Effector memory CD8-positive, alpha-beta T cell (primary cell): ENCODE data around the gene MCU.
"Not testable (repeated sequence)": the region's sequence is repeated elsewhere in the genome, so short reads cannot be mapped to it uniquely, and the experiment has no call there.

ENCODE experiments used
- ATAC-seq: fragments of 150-1000 bp; cut with Tn5 transposase; replicated peaks from 2 replicates; pipeline ENCODE4 v1.10.0; 2021; ENCODE audit warnings: mild to moderate bottlenecking, moderate library complexity
- DNase-seq, 3 experiments: peaks; one replicate each; pipeline ENCODE4 v3.0.0; 2021
- H3K27ac Mint-ChIP-seq, 2 donors: one replicate each; pipeline ENCODE4 v1.8.0; 2022; ENCODE audit warnings: mild to moderate bottlenecking in 2 of 2, mixed read lengths in 2 of 2, moderate library complexity in 2 of 2
- H3K27me3 Mint-ChIP-seq, 2 donors: one replicate each; pipeline ENCODE4 v1.8.0; 2022; ENCODE audit warnings: mixed read lengths in 2 of 2
- H3K36me3 Mint-ChIP-seq: one replicate; pipeline ENCODE4 v1.8.0; 2022; ENCODE audit warnings: mild to moderate bottlenecking, moderate library complexity, mixed read lengths; ENCODE audit not compliant: insufficient read depth
- H3K4me1 Mint-ChIP-seq, 2 donors: one replicate each; pipeline ENCODE4 v1.8.0; 2022; ENCODE audit warnings: low read depth in 2 of 2, mixed read lengths in 2 of 2
- H3K4me3 Mint-ChIP-seq, 2 donors: one replicate each; pipeline ENCODE4 v1.8.0; 2022; ENCODE audit warnings: mild to moderate bottlenecking in 2 of 2, mixed read lengths in 2 of 2, moderate library complexity in 2 of 2
- H3K9me3 Mint-ChIP-seq, 2 donors: one replicate each; pipeline ENCODE4 v1.8.0; 2022; ENCODE audit warnings: mixed read lengths in 2 of 2

MCU gene

DNA sequence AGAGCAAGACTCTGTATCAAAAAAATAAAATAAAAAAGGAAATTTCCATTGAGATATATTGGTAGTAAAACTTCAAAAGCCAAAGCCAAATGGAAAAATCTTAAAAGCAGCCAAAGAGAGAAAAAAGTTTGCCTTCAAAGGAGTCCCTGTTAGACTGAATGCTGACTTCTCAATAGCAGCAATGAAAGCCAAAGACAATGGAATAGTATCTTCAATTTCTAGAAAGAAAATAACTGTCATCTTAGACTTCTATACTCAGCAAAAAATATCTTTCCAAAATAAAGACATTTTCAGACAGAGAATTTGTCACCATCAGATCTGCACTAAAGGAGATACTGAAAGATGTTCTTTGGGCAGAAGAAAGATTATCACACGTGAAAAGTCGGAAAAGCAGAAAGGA, 187.3 kb downstream of the MCU start:
- Mint-ChIP-seq H3K4me1 (no peaks in the 10 kb centered on the region), H3K27me3 (no peaks in the 10 kb centered on the region), H3K9me3 (no peaks in the 10 kb centered on the region), H3K36me3 (peaks cover under 1% of the 10 kb centered on the region), H3K27ac (no peak overlapping the region), H3K4me3 (no peak overlapping the region)
- ATAC-seq (no peak), DNase-seq (no peak)

DNA sequence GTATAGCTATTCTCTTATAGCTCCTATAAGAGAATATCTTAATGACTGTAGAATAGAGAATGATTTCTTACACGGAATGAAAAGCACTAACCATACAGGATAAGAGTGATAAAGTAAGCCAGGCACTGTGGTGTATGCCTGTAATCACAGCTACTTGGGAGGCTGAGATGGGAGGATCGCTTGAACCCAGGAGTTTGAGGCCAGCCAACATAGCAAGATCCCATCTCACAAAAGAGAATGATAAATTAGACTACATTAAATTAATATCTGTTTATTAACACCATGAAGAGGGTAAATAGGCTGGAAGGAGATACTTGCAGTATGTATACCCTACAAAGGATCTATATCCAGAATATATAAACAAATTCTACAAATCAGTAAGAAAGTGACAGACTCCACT, 189.3 kb downstream of the MCU start:
- no peaks in the 10 kb centered on the region for H3K4me1 Mint-ChIP-seq
- no peaks in the 10 kb centered on the region for H3K9me3 Mint-ChIP-seq
- H3K4me3 Mint-ChIP-seq: no peak overlapping the region
- no peak overlapping the region for H3K27ac Mint-ChIP-seq
- H3K27me3 Mint-ChIP-seq: no peaks in the 10 kb centered on the region
- H3K36me3 Mint-ChIP-seq: peaks cover 5% of the 10 kb centered on the region
- ATAC-seq: no peak
- no peak for DNase-seq

DNA sequence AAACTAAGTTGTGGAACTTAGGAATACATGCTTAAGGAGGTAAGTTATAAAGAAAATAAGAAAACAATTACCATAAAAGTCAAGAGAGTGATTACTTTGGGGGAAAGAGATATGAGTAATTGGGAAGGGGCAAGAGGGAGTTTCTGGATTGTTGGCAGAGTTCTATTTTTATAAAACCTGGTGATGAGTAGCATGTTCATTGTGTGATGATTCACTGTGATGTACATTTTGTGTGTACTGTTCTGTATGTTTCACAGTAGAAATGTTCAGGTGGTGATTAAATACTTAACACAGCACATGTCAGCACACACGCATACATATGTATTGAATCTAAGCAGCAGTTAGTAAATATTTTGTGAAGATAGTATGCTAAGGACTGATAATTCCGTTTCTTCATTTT, 191.9 kb downstream of the MCU start:
- no peak for ATAC-seq
- peaks cover 0 to 6% of the 10 kb centered on the region in 2 donors for H3K4me1 Mint-ChIP-seq
- H3K9me3 Mint-ChIP-seq: no peaks in the 10 kb centered on the region
- H3K4me3 Mint-ChIP-seq: no peak overlapping the region
- no peaks in the 10 kb centered on the region for H3K27me3 Mint-ChIP-seq
- no peak for DNase-seq
- H3K36me3 Mint-ChIP-seq: peaks cover 9% of the 10 kb centered on the region
- no peak overlapping the region for H3K27ac Mint-ChIP-seq

DNA sequence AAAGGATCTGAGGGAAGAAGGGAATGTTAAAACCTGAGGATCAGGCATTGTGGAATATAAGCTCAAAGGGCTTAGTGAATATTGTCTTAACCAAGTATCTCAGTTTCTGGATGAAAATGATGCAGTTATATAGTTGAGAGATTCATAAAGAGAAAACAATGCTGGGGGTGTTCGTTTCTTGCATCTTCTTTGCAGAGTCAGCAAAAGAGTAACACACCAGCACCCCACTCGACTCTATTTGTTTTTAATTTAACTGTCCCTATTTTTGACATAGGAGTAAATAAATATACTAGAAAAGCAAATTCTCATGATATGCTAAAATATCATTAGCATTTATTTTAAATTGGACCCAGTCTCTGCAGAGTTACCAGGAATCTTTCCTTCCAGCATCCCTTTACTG, 194.0 kb downstream of the MCU start:
- peaks cover 0 to 1% of the 10 kb centered on the region in 2 donors for H3K27me3 Mint-ChIP-seq
- H3K9me3 Mint-ChIP-seq: no peaks in the 10 kb centered on the region
- H3K36me3 Mint-ChIP-seq: peaks cover 9% of the 10 kb centered on the region
- H3K27ac Mint-ChIP-seq: no peak overlapping the region
- DNase-seq (no peak), ATAC-seq (no peak)
- H3K4me1 Mint-ChIP-seq: peaks cover 0 to 6% of the 10 kb centered on the region in 2 donors
- H3K4me3 Mint-ChIP-seq: no peak overlapping the region

DNA sequence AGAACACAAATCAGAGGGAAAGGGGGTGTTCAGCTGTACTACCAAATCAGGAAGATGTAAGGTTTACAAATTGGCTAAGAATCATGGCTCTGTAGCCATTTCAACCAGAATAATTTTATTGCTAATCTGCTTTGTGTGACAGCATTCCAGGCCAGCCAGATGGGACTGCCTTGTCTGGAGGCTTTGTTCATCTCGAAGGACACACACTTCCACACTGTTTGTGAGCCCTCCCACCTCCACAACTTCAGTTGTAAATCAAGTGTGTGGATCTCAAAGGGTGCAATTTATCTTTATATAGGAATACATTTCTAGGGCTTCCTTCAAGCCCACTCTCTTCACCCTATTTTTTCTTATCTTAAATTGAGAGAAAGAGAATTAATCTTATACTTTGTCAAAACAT, 194.7 kb downstream of the MCU start:
- ATAC-seq (no peak), DNase-seq (no peak)
- Mint-ChIP-seq H3K4me1 (peaks cover 0 to 6% of the 10 kb centered on the region in 2 donors), H3K27ac (peak overlapping the region in 1 of 2 donors; percentile 49), H3K27me3 (peaks cover 0 to 5% of the 10 kb centered on the region in 2 donors), H3K9me3 (no peaks in the 10 kb centered on the region), H3K36me3 (peaks cover 9% of the 10 kb centered on the region), H3K4me3 (no peak overlapping the region)

DNA sequence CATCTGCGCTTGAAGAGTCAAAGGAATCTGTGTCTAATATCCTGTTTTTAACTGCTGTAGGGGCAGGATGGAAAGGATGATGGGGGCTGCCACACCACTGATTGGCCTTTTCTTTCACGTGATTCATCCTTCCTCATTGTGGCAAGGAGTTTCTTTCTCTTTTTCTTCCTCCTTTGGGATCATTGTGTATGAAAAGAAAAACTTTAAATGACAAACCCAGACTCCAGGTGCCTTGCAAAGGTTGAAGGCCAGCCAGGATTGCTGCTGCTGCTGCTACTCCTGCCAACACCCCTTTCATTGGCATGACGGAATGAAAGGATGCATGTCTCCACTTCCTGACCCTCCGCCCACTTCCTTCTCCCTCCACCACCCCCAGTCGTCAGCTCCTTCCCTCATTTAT, 195.1 kb downstream of the MCU start:
- H3K27ac Mint-ChIP-seq: peak overlapping the region in 1 of 2 donors; percentile 49
- peaks cover 9% of the 10 kb centered on the region for H3K36me3 Mint-ChIP-seq
- ATAC-seq (no peak), DNase-seq (no peak)
- H3K4me3 Mint-ChIP-seq: no peak overlapping the region
- H3K9me3 Mint-ChIP-seq: no peaks in the 10 kb centered on the region
- peaks cover 0 to 6% of the 10 kb centered on the region in 2 donors for H3K4me1 Mint-ChIP-seq
- H3K27me3 Mint-ChIP-seq: peaks cover 0 to 5% of the 10 kb centered on the region in 2 donors

DNA sequence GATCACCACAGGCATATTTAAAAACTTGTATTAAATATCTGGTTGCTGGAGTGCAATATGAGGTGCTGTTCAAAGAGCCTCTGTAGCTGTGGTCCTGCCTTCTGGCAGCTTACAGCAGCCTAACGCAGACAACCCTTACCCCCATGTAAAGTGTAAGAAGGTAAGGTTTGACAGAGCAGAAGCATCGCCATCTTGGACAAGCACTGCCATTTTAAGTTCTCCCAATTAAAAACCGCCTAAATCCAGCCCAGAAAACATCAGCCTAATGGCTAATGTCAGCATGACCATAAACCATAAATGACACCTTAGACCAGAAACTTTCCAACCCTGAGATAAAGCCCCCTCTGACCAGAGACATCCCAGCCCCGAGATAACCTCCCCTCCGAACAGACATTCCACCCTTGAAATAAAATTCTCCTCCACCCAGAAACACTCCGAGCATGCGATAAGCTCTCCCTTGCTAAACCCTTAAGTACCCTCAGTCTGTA, 196.3 kb downstream of the MCU start:
- Mint-ChIP-seq H3K27me3 (peaks cover 0 to 5% of the 10 kb centered on the region in 2 donors), H3K9me3 (no peaks in the 10 kb centered on the region), H3K4me1 (peaks cover 0 to 6% of the 10 kb centered on the region in 2 donors), H3K4me3 (no peak overlapping the region), H3K36me3 (peaks cover 9% of the 10 kb centered on the region), H3K27ac (no peak overlapping the region)
- ATAC-seq: no peak
- DNase-seq: no peak

DNA sequence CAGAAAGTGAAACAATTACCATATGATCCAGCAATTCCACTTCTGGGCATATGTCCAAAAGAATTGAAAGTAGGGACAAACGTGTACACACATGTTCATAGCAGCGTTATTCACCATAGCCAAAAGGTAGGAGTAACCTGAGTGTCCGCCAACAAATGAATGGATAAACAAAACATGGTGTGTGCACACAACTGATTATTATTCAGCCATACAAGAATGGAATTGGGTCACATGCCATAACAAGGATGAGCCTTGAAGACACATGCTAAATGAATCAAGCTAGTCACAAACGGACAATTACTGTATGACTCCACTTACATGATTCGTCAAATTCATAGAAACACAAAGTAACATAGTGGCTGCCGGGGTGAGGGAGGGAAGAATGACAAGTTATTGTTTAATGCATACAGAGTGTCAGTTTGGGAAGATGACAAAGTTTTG, 197.5 kb downstream of the MCU start:
- DNase-seq: no peak
- H3K27ac Mint-ChIP-seq: no peak overlapping the region
- no peaks in the 10 kb centered on the region for H3K9me3 Mint-ChIP-seq

DNA sequence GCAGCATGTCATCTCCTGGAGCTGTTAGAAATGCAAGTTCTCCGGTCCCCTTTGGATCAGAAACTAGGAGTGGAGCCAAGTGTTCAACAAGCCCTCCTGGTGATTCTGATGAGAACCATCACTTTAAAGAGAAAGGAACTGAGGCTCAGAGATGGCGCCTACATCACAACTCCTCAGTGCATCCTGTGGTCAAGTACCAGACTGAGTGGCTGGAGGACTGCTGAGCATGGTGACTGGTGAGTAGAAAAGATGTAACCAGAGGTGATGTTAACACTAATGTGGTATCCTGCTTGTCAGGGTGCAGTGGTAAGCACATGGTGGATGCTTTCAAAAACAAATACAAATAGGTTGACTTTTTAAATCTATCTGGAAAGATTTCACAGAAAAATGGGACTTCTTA, 198.1 kb downstream of the MCU start:
- H3K36me3 Mint-ChIP-seq: peaks cover 4% of the 10 kb centered on the region
- peaks cover 0 to 6% of the 10 kb centered on the region in 2 donors for H3K4me1 Mint-ChIP-seq
- H3K4me3 Mint-ChIP-seq: no peak overlapping the region
- no peaks in the 10 kb centered on the region for H3K9me3 Mint-ChIP-seq
- DNase-seq: no peak
- no peak overlapping the region for H3K27ac Mint-ChIP-seq
- peaks cover 7 to 10% of the 10 kb centered on the region in 2 donors for H3K27me3 Mint-ChIP-seq
- ATAC-seq: no peak

More for the DNA sequence above, 197.5 kb downstream of the MCU start:
- H3K36me3 Mint-ChIP-seq: peaks cover 6% of the 10 kb centered on the region
- peaks cover 4 to 5% of the 10 kb centered on the region in 2 donors for H3K27me3 Mint-ChIP-seq
- no peak for ATAC-seq
- H3K4me3 Mint-ChIP-seq: no peak overlapping the region
- H3K4me1 Mint-ChIP-seq: peaks cover 0 to 6% of the 10 kb centered on the region in 2 donors

DNA sequence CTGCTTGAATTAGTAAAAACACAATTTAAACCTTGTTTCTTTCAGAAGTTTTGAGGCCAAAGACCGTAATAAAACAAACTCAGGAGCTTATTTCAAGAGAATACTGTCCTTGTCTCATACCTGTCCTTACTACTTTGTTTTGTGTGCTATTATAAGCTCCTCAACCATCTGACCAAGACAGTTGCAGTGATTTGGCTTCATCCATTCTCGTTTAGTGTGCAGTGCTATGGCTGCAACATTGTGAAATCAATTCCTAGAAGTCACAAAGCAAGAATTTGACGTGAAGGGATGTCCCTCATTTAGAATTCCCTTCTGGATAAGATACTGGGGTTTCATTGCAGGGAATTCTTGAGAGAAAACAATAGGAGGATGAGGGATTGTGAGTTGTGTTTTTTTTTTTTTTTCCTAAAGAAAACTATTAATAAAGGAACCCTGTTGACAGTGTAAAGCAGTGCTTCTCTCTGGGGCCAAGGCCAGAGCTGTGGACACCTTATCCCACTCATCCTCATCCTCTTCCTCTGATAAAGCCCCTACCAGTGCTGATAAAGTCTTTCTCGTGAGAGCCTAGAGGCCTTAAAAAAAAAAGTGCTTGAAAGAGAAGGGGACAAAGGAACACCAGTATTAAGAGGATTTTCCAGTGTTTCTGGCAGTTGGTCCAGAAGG, 201.3 kb downstream of the MCU start, which contains the start of gene OIT3:
Gene OIT3 (plus strand): TSS at position 604 of the 663 bp plus-strand sequence. CDS start 60 bp downstream, outside the sequence.
- Mint-ChIP-seq H3K36me3 (peaks cover 6% of the 10 kb centered on the region), H3K27ac (no peak within 1 kb of the TSS), H3K9me3 (no peaks in the 10 kb centered on the region), H3K4me1 (no peaks in the 10 kb centered on the region), H3K27me3 (peaks cover 28% of the 10 kb centered on the region in 2 donors), H3K4me3 (no peak within 1 kb of the TSS)
- ATAC-seq: no peak
- DNase-seq: no peak

DNA sequence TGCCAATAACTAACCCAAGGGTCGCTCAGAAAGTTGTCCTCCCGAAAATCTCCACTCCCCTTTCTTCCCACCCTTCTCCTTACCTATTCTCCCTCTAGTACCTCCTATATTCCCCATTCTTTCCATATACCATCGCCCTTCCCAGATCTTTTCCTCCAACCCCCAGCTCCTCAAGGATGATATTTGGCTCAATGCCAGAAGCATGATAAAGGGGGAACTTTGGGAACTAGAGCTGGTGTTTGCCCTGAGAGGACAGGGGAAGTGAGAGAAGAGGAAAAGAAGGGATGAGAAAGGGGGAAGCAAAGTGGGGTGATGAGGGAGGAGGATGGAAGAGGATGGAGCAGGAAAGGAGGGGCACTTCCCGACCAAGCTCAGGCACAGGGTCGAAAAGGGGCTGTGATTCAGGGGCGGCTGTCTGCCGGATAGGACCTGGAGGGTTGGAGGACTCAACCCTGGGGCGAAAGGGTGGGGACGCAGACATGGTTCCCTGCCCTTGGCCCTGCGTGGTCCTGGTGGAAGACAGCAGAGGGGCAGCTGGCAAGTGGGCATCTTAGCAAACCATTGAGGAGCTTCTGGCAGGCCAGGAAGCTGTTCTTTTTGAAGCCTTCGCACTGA, 203.4 kb downstream of the MCU start:
- H3K27ac Mint-ChIP-seq: no peak overlapping the region
- H3K9me3 Mint-ChIP-seq: no peaks in the 10 kb centered on the region
- ATAC-seq (no peak), DNase-seq (no peak)
- H3K4me1 Mint-ChIP-seq: no peaks in the 10 kb centered on the region
- peaks cover 28 to 34% of the 10 kb centered on the region in 2 donors for H3K27me3 Mint-ChIP-seq
- H3K4me3 Mint-ChIP-seq: no peak overlapping the region
- peaks cover 3% of the 10 kb centered on the region for H3K36me3 Mint-ChIP-seq

DNA sequence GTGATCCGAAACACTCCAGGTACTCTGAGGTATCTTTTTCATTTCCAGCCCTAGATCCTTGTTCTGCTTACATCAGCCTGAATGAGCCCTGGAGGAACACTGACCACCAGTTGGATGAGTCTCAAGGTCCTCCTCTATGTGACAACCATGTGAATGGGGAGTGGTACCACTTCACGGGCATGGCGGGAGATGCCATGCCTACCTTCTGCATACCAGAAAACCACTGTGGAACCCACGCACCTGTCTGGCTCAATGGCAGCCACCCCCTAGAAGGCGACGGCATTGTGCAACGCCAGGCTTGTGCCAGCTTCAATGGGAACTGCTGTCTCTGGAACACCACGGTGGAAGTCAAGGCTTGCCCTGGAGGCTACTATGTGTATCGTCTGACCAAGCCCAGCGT, 206.7 kb downstream of the MCU start:
- H3K9me3 Mint-ChIP-seq: no peaks in the 10 kb centered on the region
- no peak overlapping the region for H3K27ac Mint-ChIP-seq
- DNase-seq (no peak), ATAC-seq (no peak)
- H3K4me1 Mint-ChIP-seq: no peaks in the 10 kb centered on the region
- H3K27me3 Mint-ChIP-seq: peaks cover 23 to 34% of the 10 kb centered on the region in 2 donors
- peaks cover 3% of the 10 kb centered on the region for H3K36me3 Mint-ChIP-seq
- no peak overlapping the region for H3K4me3 Mint-ChIP-seq

DNA sequence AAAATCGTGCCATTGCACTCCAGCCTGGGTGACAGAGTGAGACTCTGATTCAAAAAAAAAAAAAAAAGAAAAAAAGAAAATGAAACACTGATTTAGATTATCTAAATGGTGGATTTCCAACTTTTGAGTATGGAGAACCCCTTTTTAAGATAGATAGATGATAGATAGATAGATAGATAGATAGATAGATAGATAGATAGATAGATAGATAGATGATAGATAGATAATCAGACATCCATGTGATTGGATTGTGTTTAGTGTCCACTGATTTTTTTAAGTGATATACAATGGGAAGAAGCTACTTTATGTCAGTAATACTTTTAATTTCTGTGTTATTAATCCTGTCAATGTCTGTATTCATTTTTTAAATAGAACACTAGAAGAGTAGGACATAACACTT, 207.6 kb downstream of the MCU start:
- H3K27ac Mint-ChIP-seq: no peak overlapping the region
- H3K36me3 Mint-ChIP-seq: peaks cover 3% of the 10 kb centered on the region
- H3K4me1 Mint-ChIP-seq: no peaks in the 10 kb centered on the region
- DNase-seq: no peak
- no peak overlapping the region for H3K4me3 Mint-ChIP-seq
- H3K27me3 Mint-ChIP-seq: peaks cover 23 to 29% of the 10 kb centered on the region in 2 donors
- no peaks in the 10 kb centered on the region for H3K9me3 Mint-ChIP-seq
- ATAC-seq: no peak

DNA sequence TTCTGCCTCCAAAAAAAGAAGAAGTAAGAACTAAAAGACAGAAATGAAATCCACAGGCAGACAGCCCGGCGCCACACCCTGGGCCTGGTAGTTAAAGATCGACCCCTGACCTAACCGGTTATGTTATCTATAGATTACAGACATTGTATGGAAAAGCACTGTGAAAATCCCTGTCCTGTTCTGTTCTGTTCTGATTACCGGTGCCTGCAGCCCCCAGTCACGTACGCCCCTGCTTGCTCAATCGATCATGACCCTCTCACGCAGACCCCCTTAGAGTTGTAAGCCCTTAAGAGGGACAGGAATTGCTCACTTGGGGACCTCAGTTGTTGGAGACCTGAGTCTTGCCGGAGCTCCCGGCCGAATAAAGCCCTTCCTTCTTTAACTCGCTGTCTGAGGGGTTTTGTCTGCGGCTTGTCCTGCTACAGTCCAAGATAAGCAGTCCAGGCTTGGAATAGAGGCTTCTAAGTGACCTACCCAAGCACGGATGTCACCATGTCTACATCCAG, 212.1 kb downstream of the MCU start:
- DNase-seq, H3K27me3 Mint-ChIP-seq, H3K9me3 Mint-ChIP-seq, ATAC-seq, H3K27ac Mint-ChIP-seq, H3K4me1 Mint-ChIP-seq, H3K36me3 Mint-ChIP-seq, H3K4me3 Mint-ChIP-seq: not testable (repeated sequence)
